NCI-H2196 treated with DMSO at 0.1 percent for 48 hours (cell line): ENCODE data around the gene CSMD2.

Experiments
- DNase-seq: peaks from one replicate; lab custom pipeline; 2025; ENCODE audit not compliant: unreplicated experiment; lab: John Stamatoyannopoulos, UW

Gene CSMD2

GRCh38 chr1:33573661-33574060, 591.4 kb downstream of the CSMD2 start:
- no peak for DNase-seq

GRCh38 chr1:33572387-33572786, 592.6 kb downstream of the CSMD2 start:
- no peak for DNase-seq

GRCh38 chr1:33569331-33569730, 595.7 kb downstream of the CSMD2 start:
- no peak for DNase-seq

- DNase-seq = no peak
These were observed 601.3 kb downstream of the CSMD2 start for GRCh38 chr1:33563699-33564098.

GRCh38 chr1:33562563-33562962, 602.5 kb downstream of the CSMD2 start:
- no peak for DNase-seq

- DNase-seq = no peak
These were observed 603.5 kb downstream of the CSMD2 start for GRCh38 chr1:33561576-33561975.

- DNase-seq = no peak
These were observed 604.4 kb downstream of the CSMD2 start for GRCh38 chr1:33560680-33561079.

GRCh38 chr1:33548721-33549120, 616.3 kb downstream of the CSMD2 start:
- no peak for DNase-seq

GRCh38 chr1:33548319-33548718, 616.7 kb downstream of the CSMD2 start:
- no peak for DNase-seq

- no peak for DNase-seq
These were observed 617.5 kb downstream of the CSMD2 start for GRCh38 chr1:33547576-33547975.

DNA sequence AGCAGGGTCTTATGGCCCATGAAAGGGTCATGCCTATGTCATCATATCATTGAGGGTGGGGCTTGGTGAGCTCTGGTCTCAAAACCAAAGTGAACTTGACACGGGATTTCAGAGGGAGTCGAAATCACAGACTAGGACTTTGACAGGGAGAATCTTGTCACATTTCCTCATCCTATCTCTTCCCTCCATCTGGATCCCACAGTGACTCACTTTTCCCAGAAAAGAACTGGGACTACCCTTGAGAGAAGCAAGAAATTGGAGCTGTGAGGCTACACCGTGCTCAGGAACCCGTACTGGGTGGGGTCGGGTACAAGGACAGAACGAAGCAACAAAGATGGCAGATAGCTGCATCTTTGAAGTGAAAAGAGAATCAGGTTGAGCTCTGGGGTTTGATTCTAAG, 623.1 kb downstream of the CSMD2 start:
- DNase-seq = no peak

DNA sequence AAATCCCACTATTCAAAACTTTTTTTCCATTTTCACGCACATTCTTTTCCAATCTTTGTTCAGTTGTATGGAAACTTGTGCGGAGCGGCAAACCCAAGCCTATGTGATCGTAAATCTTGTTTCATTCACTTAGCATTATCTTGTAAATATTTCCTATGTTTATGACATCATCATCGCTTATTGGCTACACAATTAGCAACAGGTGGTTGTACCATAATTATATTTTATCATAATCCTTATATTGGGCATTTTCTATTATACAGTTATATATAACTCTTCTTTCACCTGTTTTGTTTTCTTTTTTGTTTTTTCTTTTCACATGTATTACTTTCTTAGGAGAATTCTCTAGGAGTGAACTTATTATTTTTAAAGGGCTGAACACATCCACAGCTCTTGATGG, 627.1 kb downstream of the CSMD2 start:
- DNase-seq = no peak

DNA sequence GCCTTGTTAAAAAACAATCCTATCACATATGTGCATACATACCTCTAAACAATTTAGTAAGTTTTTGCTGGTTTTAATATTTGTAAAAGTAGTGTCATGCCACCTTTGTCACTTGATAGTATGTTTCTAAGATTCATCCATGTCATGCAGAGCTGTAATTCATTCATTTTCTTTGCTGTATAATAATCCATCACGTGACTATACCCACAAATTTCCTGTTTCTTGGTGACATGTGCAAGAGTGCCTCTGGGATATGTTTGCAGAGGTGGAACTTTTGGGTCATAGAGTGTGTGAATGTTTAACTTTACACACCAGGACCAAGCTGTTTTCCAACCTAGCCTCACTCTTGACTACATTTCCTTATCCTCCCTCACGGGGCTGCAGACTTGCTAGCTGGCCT, 629.7 kb downstream of the CSMD2 start:
- DNase-seq = no peak

DNA sequence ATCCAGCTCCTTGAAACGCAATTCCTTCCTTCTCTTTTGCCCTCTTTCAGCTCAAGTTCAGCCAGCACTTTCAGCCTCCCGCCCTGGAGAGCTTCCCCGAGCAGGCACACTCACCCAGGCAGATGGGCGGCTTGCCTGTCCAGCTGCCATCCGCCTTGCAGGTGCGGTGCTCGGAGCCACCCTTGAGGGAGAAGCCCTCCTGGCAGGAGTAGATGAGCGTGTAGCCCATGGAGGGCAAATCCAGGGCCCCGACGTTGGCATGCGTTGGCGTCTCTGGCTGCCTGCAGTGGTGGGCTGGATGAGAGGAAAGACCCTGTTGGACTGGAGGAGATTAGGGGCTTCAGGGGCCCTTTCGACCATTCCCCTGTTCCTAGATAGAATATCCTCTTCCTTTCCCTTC, 632.1 kb downstream of the CSMD2 start:
- no peak for DNase-seq

- no peak for DNase-seq
These were observed 632.8 kb downstream of the CSMD2 start for GRCh38 chr1:33532250-33532649.

DNA sequence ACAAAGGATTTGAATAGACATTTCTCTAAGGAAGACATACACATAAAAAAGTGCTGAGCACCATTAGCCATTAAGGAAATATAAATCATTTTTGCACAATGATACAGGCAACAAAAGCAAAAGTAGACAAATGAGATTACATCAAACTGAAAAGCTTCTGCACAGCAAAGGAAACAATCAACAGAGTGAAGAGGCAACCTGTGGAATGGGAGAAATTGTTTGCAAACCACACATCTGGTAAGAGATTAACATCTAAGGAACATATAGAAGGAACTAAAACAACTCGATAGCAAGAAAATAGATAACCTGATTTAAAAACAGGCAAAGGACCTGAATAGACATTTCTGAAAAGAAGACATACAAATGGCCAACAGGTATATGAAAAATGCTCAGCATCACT, 635.1 kb downstream of the CSMD2 start:
- no peak for DNase-seq

GRCh38 chr1:33527934-33528333, 637.1 kb downstream of the CSMD2 start:
- no peak for DNase-seq

- DNase-seq = no peak
These were observed 640.4 kb downstream of the CSMD2 start for GRCh38 chr1:33524586-33524985.

DNA sequence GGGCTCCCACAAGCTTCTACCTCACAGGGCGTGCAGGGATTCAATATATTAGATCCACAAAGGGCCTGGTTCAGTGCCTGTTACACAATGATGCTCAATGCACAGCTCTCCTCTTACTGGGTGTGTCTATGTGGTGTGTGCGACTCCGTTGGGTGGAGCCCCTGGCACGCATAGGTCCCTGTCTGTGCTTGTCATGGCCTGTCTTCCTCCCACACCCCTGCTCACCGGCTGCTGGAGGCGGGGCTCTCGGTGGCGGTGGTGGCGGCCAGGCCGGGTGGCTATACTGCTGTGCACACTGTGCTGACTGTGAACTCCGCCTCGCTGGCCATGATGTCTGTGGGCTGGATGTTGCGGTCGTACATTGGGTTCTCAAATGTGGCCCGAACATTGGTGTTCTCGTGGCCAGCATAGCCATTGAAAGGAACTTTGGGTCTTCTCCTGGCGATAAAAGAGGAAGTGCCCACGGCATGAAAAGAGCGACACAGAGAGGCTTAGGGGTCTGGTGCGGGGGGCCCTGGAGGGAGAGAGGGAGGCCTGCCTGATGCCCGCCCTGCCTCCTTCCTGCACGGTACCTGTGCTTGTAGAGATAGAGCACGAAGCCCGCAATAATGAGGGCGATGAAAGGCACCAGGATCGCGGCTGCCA, 645.7 kb downstream of the CSMD2 start:
- no peak for DNase-seq

DNA sequence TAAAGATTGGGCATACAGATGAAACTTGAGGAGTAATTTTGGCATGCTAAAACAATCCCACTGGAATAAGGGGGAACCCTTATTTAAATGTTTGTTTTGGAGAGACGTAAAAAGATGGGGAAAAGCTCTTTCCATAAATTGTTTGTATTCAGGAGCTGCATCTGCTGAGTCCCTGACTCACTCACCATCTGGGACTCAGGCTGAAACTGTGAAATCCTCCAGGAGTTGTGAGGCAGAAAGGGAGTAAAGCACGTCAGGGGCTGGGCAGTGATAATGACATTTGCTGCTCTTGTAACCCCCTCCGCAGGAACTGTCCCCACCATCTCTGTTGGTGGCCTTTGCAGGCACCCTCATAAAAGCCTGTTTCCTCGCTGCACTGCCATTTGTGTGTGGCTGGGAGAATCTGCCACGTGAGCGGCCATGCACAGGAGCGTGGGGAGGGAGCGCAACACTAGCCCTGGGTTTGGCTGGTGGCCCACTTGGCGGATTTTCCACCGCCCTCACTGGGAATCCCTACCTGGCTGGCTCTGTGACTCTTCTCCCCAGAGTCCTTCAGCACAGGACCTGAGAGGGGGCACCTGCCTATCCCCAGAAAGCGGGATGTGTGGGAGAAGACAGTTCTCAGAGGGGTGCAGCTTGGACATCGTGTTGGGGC, 647.3 kb downstream of the CSMD2 start:
- no peak for DNase-seq

GRCh38 chr1:33516891-33517567, 648.0 kb downstream of the CSMD2 start:
- no peak for DNase-seq

- no peak for DNase-seq
These were observed 648.6 kb downstream of the CSMD2 start for GRCh38 chr1:33516428-33516827.
